Neuron (in vitro differentiated cells): ENCODE data around the gene FYB2.

Source experiments
- H2AFZ ChIP-seq: one replicate; pipeline ENCODE4 v1.6.1; 2013; ENCODE audit warnings: low read depth, mild to moderate bottlenecking, inconsistent platforms, low read length, moderate library complexity
- H3K27me3 ChIP-seq: one replicate; pipeline ENCODE4 v1.6.1; 2013; ENCODE audit warnings: low read length; ENCODE audit not compliant: insufficient read depth
- H3K36me3 ChIP-seq: one replicate; pipeline ENCODE4 v1.6.1; 2013; ENCODE audit warnings: low read length; ENCODE audit not compliant: insufficient read depth
- H3K4me1 ChIP-seq: one replicate; pipeline ENCODE4 v1.6.1; 2013; ENCODE audit warnings: low read length; ENCODE audit not compliant: insufficient read depth
- H3K4me3 ChIP-seq: 2 replicates; pipeline ENCODE4 v1.5.1; 2013; ENCODE audit warnings: mild to moderate bottlenecking, low read length, moderate library complexity
- H3K9me3 ChIP-seq: one replicate; pipeline ENCODE4 v1.6.1; 2013; ENCODE audit warnings: low read length

FYB2 gene

GRCh38 chr1:56671542-56671941 is 147.7 kb downstream of the FYB2 start:
- H2AFZ ChIP-seq = no peak overlapping the region
- H3K27me3 ChIP-seq = no peaks in the 10 kb centered on the region
- H3K36me3 ChIP-seq = no peaks in the 10 kb centered on the region
- no peaks in the 10 kb centered on the region for H3K9me3 ChIP-seq
- no peak overlapping the region for H3K4me3 ChIP-seq
- H3K4me1 ChIP-seq = no peaks in the 10 kb centered on the region

- Histone ChIP-seq H3K27me3 (no peaks in the 10 kb centered on the region), H2AFZ (no peak overlapping the region), H3K4me1 (no peaks in the 10 kb centered on the region), H3K9me3 (no peaks in the 10 kb centered on the region), H3K36me3 (no peaks in the 10 kb centered on the region), H3K4me3 (no peak overlapping the region)
Observed at GRCh38 chr1:56671085-56671484, 148.1 kb downstream of the FYB2 start.

- Histone ChIP-seq H3K9me3 (no peaks in the 10 kb centered on the region), H3K36me3 (no peaks in the 10 kb centered on the region), H2AFZ (no peak overlapping the region), H3K4me1 (no peaks in the 10 kb centered on the region), H3K4me3 (no peak overlapping the region), H3K27me3 (no peaks in the 10 kb centered on the region)
Observed at GRCh38 chr1:56670350-56670749, 148.9 kb downstream of the FYB2 start.
